RWPE1 (cell line): ENCODE measurements around the gene ESPN.
"Not testable (repeated sequence)": the region's sequence is repeated elsewhere in the genome, so short reads cannot be mapped to it uniquely, and the experiment has no call there.

Experiments
- CTCF ChIA-PET: fragments of 350-600 bp; sonication (Branson Sonifier 250); formaldehyde crosslinking; extraction: SDS; loops from one replicate; lab custom pipeline; 2021; lab: Yijun Ruan, JAX
- POLR2A ChIA-PET: fragments of 400-600 bp; formaldehyde crosslinking; extraction: SDS; loops from one replicate; lab custom pipeline; 2020; ENCODE audit warnings: antibody characterized with exemption; ENCODE audit not compliant: low non-redundant PET; lab: Yijun Ruan, JAX
- DNase-seq: peaks from one replicate; pipeline ENCODE4 v3.0.0; 2012; ENCODE audit warnings: low spot score
- H3K27ac ChIP-seq: fragments of 450-650 bp; 2 replicates; pipeline ENCODE4 v1.5.1; 2017
- CTCF ChIP-seq: fragments of 450-650 bp; conservative IDR thresholded peaks from 2 replicates; pipeline ENCODE4 v1.5.1; 2017; ENCODE audit warnings: low read depth, mild to moderate bottlenecking

Gene ESPN

GRCh38 chr1:6441586-6441985 is 17.0 kb downstream of the ESPN start:
- no peak for DNase-seq
- no peak overlapping the region for H3K27ac ChIP-seq
- no peak for TF ChIP-seq CTCF
- ChIA-PET CTCF (interaction anchor here (5.5 kb wide), 1 partner anchor 21 kb away, joined by 85 read pairs; the partner anchor contains the start of gene HES2), POLR2A (no interaction called here)

GRCh38 chr1:6443339-6444115 is 19.0 kb downstream of the ESPN start:
- no peak overlapping the region for H3K27ac ChIP-seq
- POLR2A ChIA-PET, result interaction anchor here (0.6 to 0.7 kb wide), 2 partner anchors 47 to 384 kb away, joined by 5 to 6 read pairs; no protein-coding TSS in a partner anchor
- CTCF ChIA-PET, result interaction anchor here (0.6 to 1.2 kb wide), 2 partner anchors 196 to 781 kb away, joined by 4 to 5 read pairs; no protein-coding TSS in a partner anchor
- DNase-seq, result no peak
- no peak for TF ChIP-seq CTCF

GRCh38 chr1:6444377-6444776 is 19.8 kb downstream of the ESPN start:
- no peak overlapping the region for H3K27ac ChIP-seq
- no peak for DNase-seq
- no peak for TF ChIP-seq CTCF
- ChIA-PET POLR2A (no interaction called here), CTCF (no interaction called here)

DNA sequence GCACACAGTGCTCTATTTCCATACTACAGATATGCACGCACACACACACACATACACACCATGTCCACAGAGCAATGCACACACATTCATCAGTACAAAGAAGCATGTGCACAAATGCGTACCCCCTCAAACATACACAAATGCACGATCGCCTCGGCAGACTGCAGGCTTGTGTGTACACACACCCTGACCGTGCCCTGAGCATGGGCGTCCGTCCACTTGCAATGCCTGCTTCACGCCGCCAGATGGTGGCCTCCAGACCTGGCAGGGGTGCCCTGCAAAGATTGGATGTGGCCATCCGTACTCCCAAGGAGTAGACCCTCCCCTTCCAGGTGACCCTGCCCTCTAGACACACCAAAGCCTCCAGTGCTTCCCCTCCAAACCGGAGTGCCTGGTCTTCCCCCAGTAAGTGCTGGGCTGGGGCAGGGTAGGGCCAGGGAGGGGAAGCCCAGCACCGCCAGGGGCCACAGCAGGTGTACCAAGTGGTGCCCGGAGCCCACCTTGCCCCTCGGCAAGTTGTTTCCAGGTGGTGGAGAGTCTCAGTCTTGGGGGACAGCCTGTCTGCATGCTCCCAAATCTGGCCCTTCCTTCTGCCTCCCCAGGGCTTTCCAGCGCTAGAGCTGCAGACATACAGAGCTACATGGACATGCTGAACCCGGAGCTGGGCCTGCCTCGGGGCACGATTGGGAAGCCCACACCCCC is 20.6 kb downstream of the ESPN start:
- CTCF ChIA-PET, result interaction anchor here (0.7 kb wide), 1 partner anchor 44 kb away, joined by 4 read pairs; no protein-coding TSS in a partner anchor

GRCh38 chr1:6445929-6446328 is 21.4 kb downstream of the ESPN start:
- H3K27ac ChIP-seq, POLR2A ChIA-PET, DNase-seq: not testable (repeated sequence)
- CTCF ChIA-PET, result interaction anchor here (0.7 kb wide), 2 partner anchors 43 to 829 kb away, joined by 3 to 4 read pairs; no protein-coding TSS in a partner anchor

More for the DNA sequence above, 20.6 kb downstream of the ESPN start:
- no peak for TF ChIP-seq CTCF
- POLR2A ChIA-PET, result no interaction called here
- no peak overlapping the region for H3K27ac ChIP-seq
- DNase-seq, result no peak

DNA sequence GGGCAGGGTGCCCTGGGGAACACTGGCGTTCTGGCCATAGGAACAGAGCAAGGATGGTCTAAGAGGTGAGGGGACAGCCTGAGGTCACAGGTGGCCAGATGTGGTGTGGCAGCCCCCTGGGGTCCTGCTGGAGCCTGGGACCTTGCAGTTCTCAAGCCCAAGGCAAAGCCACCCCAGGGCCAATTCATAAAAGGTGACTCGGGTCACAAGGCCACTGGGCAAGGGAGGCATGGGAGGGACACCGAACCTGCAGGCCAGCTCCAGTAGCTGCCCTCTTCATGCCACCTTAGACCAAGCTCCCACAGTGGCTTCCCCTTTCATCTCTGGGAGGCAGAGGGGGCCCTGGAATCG is 22.1 kb downstream of the ESPN start:
- ChIA-PET CTCF (interaction anchor here (0.5 to 4.1 kb wide), 2 partner anchors 9 to 84 kb away, joined by 3 to 14 read pairs; no protein-coding TSS in a partner anchor), POLR2A (no interaction called here)
- no peak for DNase-seq
- no peak overlapping the region for H3K27ac ChIP-seq
- TF ChIP-seq CTCF, result no peak
